HG03521 (cell line): Measurements from ENCODE around the gene BEGAIN.

Source experiments
- ATAC-seq: cut with Tn5 transposase; IDR thresholded peaks from one replicate; pipeline ENCODE4 v1.9.1; 2021; ENCODE audit warnings: mild to moderate bottlenecking, moderate library complexity; ENCODE audit not compliant: unreplicated experiment

The BEGAIN gene, protein sequence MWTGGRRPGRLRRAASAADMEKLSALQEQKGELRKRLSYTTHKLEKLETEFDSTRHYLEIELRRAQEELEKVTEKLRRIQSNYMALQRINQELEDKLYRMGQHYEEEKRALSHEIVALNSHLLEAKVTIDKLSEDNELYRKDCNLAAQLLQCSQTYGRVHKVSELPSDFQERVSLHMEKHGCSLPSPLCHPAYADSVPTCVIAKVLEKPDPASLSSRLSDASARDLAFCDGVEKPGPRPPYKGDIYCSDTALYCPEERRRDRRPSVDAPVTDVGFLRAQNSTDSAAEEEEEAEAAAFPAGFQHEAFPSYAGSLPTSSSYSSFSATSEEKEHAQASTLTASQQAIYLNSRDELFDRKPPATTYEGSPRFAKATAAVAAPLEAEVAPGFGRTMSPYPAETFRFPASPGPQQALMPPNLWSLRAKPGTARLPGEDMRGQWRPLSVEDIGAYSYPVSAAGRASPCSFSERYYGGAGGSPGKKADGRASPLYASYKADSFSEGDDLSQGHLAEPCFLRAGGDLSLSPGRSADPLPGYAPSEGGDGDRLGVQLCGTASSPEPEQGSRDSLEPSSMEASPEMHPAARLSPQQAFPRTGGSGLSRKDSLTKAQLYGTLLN

DNA sequence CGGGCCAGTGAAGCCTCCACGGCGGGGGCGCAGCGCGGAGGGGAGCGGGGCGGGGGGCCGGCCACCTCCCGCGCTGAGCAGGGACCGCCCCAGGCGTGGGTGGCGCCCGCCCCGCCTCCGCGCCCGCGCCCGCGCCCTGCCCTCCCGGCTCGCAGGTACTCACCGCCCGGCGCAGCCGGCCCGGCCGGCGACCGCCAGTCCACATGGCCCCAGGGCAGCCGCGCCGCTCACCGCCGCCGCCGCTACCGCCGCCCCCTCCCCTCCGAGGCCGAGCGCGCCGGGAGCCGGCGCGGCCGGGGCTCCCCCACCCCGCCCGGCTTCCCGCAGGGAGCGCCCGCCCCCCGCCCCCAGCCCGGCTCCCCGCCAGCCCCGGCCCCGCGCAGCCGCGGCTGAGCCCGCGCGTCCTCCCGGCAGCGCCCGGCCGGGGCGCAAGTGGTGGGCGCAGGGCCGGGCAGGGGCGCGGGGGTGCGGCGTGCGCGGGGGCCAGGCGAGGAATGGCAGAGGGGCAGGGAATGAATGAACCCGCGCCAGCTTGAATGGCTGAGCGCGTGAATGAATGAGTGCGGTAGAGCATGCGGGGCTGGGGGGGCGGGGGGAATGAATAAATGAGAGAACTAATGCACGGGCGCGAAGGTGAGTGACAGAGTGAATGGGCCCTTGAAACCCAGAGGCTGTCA, at the start of gene BEGAIN:
Gene BEGAIN (minus strand): TSS at position 332 of the 677 bp plus-strand sequence. CDS start 127 bp downstream, at position 205.
- ATAC-seq = no peak

DNA sequence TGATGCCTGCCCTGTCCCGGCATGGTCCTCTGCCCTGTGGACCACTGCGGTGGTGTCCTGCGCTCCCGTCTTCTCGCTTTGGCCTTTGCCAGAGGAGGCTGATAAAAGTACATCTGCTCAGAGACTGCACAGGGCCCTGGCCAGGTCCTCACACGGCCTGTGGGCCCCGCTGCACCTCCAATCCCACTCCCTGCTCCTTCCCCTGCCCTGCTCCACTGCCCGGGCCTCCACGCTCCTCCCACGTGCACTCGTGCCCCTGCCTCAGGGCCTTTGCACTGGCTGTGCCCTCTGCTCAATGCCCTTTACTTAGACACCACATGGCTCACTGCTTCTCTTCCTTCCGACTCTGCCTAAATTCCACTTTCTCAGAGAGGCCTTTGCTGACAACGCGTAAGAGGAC, 49.3 kb upstream of the BEGAIN start:
- ATAC-seq = no peak

DNA sequence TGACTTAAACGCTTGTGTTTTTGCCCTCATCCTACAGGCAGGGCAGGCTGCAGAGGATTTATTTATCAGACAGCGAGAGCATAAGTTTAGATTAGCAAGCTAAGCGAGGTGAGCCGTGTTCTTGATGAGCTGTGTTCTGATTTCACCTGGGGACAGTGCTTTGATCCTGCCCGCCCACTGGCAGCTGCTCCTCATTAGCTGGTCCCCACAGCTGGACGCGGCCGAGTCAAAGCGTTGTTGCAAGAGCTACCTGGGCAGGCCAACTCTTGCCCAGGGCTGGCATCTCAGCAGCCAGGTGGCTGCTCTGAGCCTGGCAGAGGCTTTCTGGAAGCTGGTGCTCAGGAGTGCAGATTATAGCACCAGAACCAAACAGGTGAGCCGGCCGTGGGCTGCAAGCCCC, 46.8 kb upstream of the BEGAIN start:
- ATAC-seq = no peak

DNA sequence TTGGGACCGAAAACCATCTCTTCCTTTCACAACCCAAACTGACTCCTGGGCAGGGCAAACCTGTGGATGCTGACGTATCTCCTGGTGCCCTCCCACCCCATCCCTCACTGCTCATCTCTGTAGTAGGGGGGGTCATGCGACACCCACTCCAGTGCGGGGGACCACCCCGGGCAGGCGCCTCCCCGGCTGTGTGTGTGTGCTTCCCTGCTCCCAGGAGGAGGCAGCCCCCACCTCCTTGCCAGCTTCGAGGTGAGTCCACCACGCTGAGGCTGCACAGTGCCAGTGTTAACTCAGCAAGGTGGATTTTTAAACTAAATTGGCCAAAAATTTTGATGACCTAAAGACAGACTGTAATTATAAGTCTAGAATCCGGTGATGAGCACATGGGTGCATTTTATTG, 46.2 kb upstream of the BEGAIN start:
- no peak for ATAC-seq

DNA sequence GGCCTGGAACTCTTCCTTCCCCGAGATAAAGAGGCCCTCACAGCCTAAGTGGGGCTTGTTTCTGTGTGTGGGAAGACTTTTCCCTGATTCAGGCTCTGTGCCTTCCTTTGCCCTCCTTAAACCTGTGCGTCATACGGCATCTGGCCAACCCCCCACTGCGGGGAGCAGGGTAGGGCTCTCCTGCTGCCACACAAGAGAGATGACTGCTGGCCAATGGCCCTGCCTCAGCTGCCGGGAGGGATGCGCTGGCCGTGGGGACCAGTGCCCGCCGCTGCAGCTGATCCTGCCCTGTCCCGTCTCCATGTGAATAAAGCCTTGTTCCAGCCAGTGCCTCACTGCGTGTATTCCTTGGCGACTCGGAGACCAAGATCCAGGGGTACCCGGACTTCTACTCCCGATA, 42.5 kb upstream of the BEGAIN start:
- no peak for ATAC-seq

DNA sequence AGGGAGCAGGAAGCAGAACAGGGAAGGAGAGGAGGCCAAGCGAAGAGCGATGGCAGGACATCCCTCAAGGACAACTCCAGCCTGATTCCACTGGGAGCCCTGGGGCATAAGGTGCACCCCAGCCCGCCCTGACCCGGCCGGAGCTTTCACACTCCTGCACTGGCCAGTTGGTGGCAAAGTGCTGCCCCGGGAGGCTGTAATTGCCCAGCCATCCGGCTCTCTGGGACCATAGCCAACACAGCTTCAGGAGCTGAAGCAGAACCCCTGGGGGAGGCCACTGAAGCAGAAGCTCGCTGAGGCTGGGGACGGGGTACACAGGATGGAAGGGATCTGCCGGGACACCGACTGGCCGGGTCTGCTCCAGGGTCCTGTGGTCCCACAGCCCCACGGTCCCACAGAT, 41.9 kb upstream of the BEGAIN start:
- ATAC-seq = no peak

DNA sequence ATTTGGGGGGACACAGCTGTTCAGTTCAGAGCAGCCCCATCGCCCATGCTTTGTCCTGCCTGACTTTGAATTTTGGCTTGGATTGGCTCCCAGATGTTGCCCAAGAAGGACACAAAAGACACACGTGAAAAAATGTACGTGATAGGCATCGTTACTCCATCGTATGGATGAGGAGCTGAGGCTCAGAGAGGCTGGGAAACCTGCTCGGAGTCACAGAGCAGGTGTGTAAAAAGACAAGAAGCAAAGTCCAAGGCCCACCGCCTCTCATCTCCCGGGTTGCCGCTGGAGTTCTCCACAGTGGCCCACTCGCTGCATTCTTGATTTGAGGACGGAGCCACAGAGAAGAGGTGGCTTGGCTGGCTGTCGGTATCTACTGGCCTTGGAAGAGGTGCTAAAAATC, 41.0 kb upstream of the BEGAIN start:
- ATAC-seq = no peak

DNA sequence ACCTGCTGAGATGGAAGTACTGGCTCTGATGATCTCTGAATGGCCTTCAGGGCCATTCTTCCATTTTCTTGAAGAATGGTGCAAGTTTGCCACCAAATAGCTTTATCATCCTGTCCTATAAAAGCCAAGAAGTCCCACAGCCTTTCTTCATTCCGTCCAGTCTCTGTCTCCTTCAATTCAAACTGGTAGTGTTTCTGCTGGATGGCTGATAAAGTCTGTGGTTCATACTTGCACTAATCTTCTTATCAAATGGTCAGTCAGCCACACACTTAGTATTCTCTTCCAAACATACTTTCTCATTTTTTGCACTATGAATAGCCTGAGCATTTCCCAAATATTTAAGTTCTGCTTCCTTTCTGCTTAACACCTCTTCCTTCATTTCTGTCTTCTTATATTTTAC, 39.4 kb upstream of the BEGAIN start:
- no peak for ATAC-seq

DNA sequence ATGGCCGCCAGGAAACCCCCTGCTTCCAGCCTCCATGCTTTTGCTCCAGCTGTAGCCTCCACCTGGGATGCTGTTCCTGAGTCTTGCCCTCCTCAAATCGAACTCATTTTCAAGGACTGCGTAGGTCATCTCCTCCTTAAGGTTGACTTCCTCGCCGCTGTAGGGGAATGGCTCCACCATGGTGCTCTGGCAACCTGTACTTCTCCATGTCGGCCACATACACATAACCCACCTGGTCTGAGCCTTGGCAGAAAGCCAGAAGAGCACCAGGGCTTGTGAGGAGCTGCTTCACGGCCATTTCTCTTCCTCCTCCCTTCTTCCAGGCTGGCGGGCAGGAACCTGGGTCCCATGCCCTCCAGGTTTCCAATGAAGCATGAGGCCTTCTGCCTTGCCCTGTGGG, 36.7 kb upstream of the BEGAIN start:
- no peak for ATAC-seq

DNA sequence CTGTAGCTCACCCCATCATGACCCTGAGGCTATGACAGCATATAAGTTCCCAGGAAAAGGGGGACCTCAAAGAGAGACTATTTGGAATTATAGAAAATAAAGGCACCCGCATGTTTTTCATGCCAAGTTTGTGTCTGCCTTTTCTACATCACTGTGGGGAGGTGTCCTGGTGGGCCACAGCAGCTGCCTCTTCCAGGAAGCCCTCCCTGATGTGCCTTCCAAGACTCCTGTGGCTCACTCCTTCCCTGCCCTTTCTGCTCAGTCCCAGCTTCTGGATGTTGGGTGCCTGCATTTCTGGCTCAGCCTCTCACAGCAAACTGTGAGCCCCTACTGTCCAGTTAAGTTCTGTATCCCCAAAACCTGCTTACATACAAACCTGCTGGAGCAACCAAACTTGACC, 36.3 kb upstream of the BEGAIN start:
- ATAC-seq = no peak

DNA sequence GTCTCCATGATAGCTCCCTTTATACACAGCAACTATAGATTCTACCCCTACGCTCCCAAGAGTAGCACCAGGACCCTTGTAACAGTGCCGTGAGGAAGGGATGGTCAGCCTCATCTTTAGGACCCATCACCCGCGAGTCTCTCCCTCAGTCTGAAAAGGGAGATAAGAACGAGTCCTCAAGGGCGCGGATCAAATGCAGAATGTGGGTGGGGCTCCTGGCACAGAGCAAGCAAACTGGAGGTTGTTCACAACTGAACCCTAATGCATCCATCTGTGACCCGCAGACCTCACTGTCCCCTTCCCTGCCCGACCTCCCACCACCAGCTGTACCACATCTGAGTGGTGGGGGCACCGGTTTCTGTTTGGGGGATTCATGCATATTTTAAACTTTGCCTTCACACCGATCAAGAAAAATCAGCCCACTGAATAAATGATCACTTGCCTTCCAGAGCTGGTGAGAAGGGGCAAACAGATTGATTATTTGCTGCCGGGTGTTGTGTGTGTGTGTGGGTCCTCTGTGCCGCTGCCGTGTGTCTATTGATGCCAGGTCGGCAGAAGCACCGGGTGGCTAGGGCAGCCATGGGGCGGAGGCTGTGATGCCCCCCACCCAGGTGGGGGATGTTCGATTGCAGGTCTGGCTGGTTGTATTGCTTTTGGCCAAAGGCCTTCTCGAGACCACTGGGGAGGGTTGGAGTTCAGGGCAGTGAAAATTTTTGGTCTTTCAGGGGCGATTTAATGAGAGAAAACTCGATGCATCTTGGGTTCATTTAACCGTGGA, 35.7 kb upstream of the BEGAIN start:
- ATAC-seq = no peak

DNA sequence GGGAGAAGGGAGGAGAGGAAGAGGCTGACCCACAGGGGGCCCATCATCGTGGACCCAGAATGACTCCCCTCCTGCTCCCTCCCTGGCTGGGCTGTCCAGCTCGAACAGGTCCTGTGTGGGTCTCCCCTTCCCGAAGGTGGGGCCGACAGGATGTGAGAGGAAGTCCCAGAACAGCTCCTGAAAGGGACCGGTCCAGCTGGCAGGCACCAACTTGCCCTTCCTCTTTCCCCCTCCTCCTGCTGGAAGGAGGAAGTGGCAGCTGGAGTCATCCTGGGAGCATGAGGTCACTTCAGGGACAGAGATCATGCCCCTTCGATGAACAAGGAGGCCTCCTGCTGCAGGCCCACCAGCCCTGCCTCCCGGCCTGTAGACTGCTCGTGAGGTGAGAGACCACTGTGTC, 35.0 kb upstream of the BEGAIN start:
- no peak for ATAC-seq

DNA sequence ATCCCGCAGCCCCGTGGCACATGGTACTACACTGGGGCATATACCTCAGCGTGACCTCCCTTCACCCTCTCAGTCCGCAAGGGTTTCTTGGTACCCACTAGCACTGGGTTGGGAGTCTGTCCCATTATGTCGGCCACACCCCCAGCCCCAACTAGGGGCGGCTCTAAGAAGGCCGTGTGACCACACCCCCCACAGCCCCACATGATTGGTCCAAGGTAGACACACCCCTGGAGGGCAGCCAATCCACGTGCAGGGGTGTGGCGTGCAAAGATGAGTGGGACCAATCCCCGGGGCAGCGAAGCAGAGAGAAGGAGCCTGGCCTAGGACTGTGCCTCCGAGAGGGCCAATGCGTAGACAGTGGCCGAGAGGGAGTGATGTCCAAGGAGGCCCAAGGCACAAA, 34.6 kb upstream of the BEGAIN start:
- ATAC-seq = no peak

DNA sequence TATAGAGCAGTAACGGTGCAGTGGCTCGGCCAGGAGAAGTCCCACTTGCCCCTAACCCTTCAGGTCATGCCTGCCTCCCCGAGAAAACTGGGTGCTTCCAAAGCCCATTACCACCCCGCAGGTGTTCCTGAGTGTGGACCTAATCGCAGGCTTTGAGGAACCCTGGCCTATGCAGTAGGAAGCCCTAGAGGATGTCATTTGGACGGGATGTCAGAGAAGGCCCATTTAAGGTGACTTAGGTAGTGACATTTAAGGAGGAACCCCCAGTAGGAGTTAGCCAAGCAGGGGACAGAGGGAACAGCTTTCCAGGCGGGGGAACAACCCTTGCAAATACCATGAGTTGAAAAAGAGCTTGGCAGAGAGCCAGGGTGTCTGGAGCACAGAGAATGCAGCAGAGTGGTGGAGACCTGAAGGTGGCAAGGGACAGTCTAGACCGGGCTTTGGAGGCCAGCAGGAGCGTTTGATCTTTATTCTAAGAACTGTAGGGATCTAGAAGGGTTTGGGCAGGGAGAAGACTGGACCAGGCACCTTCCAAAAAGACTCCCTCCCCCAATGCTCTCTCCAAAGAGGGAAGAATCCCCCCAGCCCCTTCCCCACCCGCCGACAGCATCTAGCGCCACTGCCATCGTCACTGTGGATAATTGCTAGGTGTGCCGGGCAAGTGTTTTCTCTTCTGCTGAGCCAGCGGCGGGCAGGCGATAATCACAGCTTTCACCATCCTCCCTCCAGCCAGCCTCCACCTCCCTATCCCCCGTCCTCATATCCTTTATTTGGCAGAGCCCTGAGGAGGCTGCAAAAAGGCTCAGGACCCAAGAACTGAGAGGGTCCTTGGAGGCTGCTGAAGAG, 33.3 kb upstream of the BEGAIN start:
- no peak for ATAC-seq

DNA sequence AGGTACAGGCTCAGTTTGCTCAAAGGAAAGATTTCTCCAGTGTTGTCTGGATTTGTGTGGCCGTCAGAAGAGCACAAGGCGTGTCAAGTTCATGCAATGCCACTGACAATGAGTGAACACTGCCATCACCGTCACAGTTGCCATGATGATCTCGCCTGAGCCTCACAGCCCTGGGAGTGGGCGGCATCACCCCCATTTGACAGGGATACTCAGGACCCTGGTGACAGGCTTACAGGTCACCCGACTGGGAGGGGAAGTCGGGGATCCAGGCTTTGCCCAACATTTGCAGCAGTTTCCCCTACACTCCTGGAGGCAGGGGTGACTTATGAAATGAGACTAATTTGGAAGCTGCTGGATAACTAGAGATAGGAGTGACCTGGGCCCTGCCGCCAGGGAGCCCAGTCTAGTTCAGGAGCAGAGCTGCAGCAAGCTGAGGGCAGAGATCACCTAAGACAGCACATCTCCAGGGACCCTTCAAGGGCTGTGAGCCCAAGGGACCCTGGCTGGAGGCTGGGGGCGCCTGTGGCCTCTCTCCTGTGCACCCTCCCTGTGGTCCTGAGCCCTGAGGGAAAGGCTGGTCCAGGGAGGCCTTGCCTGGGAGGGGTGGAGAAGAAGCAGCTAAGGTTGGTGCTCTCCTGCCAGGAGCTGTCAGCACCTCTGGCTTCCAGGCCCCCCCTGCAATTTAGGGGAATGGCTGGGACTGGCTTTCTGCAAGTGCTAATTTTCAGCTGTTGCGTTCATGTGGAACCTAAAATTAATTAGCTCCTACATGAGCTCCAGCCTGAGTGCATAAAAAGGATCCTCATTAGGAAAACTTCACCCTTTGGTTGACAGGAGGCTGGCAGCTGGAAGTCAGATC, 32.4 kb upstream of the BEGAIN start:
- ATAC-seq = no peak

DNA sequence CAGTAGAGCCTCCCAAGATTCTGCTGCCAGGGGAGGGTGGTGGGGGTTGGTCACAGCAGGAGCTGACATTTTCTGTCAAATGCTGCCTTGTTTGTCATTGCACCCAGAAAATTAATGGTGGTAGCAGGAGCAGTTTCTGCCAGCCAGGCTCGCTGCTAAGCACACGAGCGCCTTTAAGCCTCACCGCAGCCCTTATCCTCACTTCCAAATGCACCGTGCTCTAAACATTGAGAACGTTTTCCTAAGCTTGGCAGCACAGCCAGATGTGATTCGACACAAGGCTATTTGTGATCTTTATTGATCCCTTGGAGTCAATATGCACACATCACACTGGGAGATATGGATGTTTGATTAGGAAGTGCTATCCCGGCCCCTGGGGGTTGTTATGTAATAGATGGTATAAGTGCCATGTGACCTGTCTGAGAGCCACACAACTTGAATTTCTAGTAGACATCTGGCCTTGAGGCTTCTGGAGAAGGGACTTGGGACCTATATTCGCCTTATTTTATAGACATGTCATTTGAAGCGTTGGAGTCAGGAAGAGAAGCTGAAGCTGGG, 31.6 kb upstream of the BEGAIN start:
- ATAC-seq = no peak

DNA sequence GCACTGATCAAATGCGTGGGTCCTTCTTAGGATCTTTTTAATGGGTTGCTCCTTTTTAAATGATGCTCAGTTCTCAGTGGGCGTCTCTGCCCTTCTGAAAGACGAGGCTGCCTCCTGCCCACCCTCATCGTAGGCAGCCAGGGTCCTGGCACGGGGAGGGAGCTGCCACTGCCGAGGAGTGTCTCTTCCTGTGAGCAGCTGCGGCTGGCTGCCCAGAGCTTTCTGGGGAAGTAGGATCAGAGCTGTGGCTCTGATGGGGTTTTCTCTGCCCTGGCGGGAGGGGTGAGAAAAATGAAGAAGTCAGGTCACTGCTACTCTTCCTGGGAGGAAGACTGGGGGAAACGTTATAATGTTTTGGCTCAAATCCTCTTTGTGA, 31.1 kb upstream of the BEGAIN start:
- no peak for ATAC-seq

DNA sequence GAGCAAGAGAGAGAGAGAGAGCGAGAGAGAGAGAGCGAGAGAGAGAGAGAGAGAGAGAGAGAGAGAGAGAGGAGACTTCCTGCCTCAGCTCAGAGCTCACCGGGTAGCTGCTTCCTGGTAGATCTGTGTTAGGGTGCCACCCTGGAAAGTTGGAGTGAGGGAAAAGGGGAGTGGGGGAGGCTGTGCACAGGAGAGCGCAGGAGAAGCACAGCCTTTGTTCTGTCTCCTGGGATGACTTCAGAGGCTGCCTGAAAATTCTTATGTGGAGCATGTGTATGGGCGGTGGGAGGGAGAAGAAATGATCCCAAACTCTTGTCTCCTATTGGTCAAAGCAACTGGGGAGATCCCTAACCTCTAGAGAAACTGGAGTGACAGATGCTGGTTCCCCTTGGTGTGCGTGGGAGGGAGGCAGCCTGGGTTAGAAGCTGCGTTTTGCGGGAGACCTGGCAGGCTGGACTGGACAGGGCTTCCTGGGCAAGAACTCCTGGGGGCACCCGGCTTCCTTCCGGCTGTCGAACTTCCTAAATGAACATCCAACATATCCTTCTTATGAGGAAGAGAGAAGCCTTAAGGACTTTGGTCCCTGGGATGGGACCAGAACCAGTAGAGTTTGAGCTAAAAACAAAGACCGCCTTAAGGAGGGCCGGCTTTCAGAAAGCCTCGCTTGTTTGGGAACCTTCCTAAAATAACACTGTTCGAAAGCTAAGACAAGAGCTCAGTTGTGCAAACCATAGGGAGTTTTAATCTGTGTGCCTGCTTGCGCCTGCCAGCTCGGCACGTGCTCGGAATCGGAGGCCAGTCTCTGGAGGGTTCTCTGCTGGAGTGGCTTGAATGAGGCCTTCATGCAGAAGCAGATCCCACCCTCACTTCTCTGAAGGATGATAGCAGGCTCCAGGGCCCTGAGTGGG, 30.4 kb upstream of the BEGAIN start:
- no peak for ATAC-seq
